WTC11 (cell line): ENCODE results near the gene MMP19. TPM values are rescaled to one million over a fixed set of nuclear protein-coding genes. Genes with fewer than 3 reads are reported as not detected.

Source experiments
- ATAC-seq: fragments of 200-7000 bp; cut with Tn5 transposase; 2 replicates; pipeline ENCODE4 v1.10.0; 2021; ENCODE audit warnings: mild to moderate bottlenecking, moderate library complexity
- CTCF ChIA-PET: fragments of 300-600 bp; sonication (Branson Sonifier 250); formaldehyde crosslinking; loops from one replicate; lab custom pipeline; 2021; ENCODE audit warnings: antibody characterized with exemption; lab: Charles Lee
- POLR2A ChIA-PET: fragments of 350-600 bp; sonication (Branson Sonifier 250); formaldehyde crosslinking; loops from one replicate; lab custom pipeline; 2021; ENCODE audit warnings: antibody characterized with exemption; lab: Charles Lee
- DNase-seq: peaks from one replicate; pipeline ENCODE4 v3.0.0; 2021; ENCODE audit warnings: low spot score
- H3K27ac Mint-ChIP-seq: 2 replicates; pipeline ENCODE4 v1.8.0; 2021; ENCODE audit warnings: mixed read lengths
- H3K27me3 Mint-ChIP-seq: 2 replicates; pipeline ENCODE4 v1.8.0; 2021; ENCODE audit warnings: low read depth, mild to moderate bottlenecking, moderate library complexity, mixed read lengths
- H3K36me3 Mint-ChIP-seq: 2 replicates; pipeline ENCODE4 v1.8.0; 2021; ENCODE audit warnings: mixed read lengths
- H3K4me1 Mint-ChIP-seq: 2 replicates; pipeline ENCODE4 v1.8.0; 2022; ENCODE audit warnings: mixed read lengths
- H3K4me3 Mint-ChIP-seq: 2 replicates; pipeline ENCODE4 v1.8.0; 2021; ENCODE audit warnings: mild to moderate bottlenecking, moderate library complexity, mixed read lengths
- H3K9me3 Mint-ChIP-seq: 2 replicates; pipeline ENCODE4 v1.8.0; 2021; ENCODE audit warnings: mixed read lengths
- AR ChIP-seq: fragments of 250-450 bp; sonication (Bioruptor Pico); IDR thresholded peaks from 2 replicates; pipeline ENCODE4 v1.9.0; 2021; ENCODE audit warnings: mild to moderate bottlenecking
- ATF1 ChIP-seq: sonication (generic); formaldehyde crosslinking; IDR thresholded peaks from 2 replicates; pipeline ENCODE4 v1.8.1; 2023; ENCODE audit warnings: mild to moderate bottlenecking, moderate library complexity, missing genetic modification reagents
- ATF2 ChIP-seq: sonication (generic); formaldehyde crosslinking; IDR thresholded peaks from 2 replicates; pipeline ENCODE4 v1.8.1; 2022; ENCODE audit warnings: low read depth, missing genetic modification reagents, borderline replicate concordance
- EMX1 ChIP-seq: fragments of 250-450 bp; sonication (Bioruptor Pico); IDR thresholded peaks from 2 replicates; pipeline ENCODE4 v1.8.0; 2021; ENCODE audit warnings: mild to moderate bottlenecking
- ESRRA ChIP-seq: sonication (generic); formaldehyde crosslinking; IDR thresholded peaks from 2 replicates; pipeline ENCODE4 v1.8.1; 2022; ENCODE audit warnings: mild to moderate bottlenecking, missing genetic modification reagents, borderline replicate concordance
- FOXK1 ChIP-seq: sonication (generic); formaldehyde crosslinking; IDR thresholded peaks from 2 replicates; pipeline ENCODE4 v1.8.0; 2022; ENCODE audit warnings: mild to moderate bottlenecking, moderate library complexity, missing genetic modification reagents
- IRF2 ChIP-seq: sonication (generic); formaldehyde crosslinking; IDR thresholded peaks from 2 replicates; pipeline ENCODE4 v1.8.0; 2022; ENCODE audit warnings: low read depth, missing genetic modification reagents, borderline replicate concordance
- JAZF1 ChIP-seq: fragments of 250-450 bp; sonication (Bioruptor Pico); IDR thresholded peaks from 2 replicates; pipeline ENCODE4 v1.9.0; 2021; ENCODE audit warnings: moderate library complexity, mild to moderate bottlenecking, inconsistent platforms
- MLX ChIP-seq: sonication (generic); formaldehyde crosslinking; IDR thresholded peaks from 2 replicates; pipeline ENCODE4 v1.8.1; 2023; ENCODE audit warnings: mild to moderate bottlenecking, missing genetic modification reagents, moderate library complexity
- NFE2L1 ChIP-seq: sonication (generic); formaldehyde crosslinking; IDR thresholded peaks from 2 replicates; pipeline ENCODE4 v1.8.1; 2023; ENCODE audit warnings: missing genetic modification reagents
- PREB ChIP-seq: sonication (generic); formaldehyde crosslinking; IDR thresholded peaks from 2 replicates; pipeline ENCODE4 v1.8.1; 2022; ENCODE audit warnings: mild to moderate bottlenecking, missing genetic modification reagents, moderate library complexity, borderline replicate concordance
- SMAD3 ChIP-seq: sonication (generic); formaldehyde crosslinking; IDR thresholded peaks from 2 replicates; pipeline ENCODE4 v1.8.0; 2022; ENCODE audit warnings: missing genetic modification reagents, mild to moderate bottlenecking, borderline replicate concordance
- SMAD4 ChIP-seq: sonication (generic); formaldehyde crosslinking; IDR thresholded peaks from 2 replicates; pipeline ENCODE4 v1.8.0; 2022; ENCODE audit warnings: mild to moderate bottlenecking, missing genetic modification reagents
- SP1 ChIP-seq: sonication (generic); formaldehyde crosslinking; conservative IDR thresholded peaks from 2 replicates; pipeline ENCODE4 v1.8.1; 2022; ENCODE audit warnings: missing genetic modification reagents
- ZBTB21 ChIP-seq: sonication (generic); formaldehyde crosslinking; IDR thresholded peaks from 2 replicates; pipeline ENCODE4 v1.8.1; 2023; ENCODE audit warnings: mild to moderate bottlenecking, missing genetic modification reagents, borderline replicate concordance
- total RNA-seq: library from RNA; stranded (reverse); gene quantifications from 3 replicates; pipeline ENCODE4 v1.2.3, GENCODE V29; 2021
- TF ChIP-seq, protein P1 (sequence below): sonication (generic); formaldehyde crosslinking; IDR thresholded peaks from 2 replicates; pipeline ENCODE4 v1.8.0; 2023; ENCODE audit warnings: missing genetic modification reagents

The MMP19 gene
- total RNA-seq, 1 experiment from 2014 or later = 1.6 TPM

DNA sequence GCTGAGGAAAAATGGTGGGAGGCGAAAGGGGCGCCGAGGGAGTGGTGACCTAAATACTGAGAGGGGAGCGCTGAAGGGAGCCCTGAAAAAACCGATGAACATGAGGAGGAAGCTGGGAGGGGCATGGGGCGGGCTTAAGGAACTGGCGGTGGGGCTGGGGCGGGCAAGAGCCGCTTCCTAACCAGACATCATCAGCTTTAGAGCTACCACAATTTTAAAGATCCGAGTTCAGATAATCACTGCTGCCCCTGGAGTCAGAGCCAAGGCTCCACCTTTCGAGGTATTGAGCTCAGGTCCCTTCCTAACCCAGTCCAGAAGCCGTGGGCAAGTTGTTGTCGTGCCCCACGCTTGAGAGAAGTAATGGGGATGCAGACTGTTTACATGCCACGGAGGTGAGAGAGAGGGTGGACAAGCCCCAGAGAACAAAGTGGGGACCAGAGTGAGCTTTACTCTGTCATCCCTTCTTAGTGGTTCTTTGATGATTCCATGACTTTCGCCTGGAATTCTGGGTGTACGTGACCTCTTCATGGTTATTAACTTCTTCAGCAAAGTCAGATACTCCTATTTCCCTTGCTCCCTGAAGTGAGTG, 24.5 kb downstream of the MMP19 start:
- H3K27ac Mint-ChIP-seq = no peak overlapping the region; the same call in 1 of the 2 replicates
- H3K27me3 Mint-ChIP-seq = no peaks in the 10 kb centered on the region
- peak; percentile 8 for ATAC-seq
- peaks cover 32% of the 10 kb centered on the region for H3K4me1 Mint-ChIP-seq
- TF ChIP-seq ATF1 (CRISPR knock-in tag) = no peak
- TF ChIP-seq, protein P1, sequence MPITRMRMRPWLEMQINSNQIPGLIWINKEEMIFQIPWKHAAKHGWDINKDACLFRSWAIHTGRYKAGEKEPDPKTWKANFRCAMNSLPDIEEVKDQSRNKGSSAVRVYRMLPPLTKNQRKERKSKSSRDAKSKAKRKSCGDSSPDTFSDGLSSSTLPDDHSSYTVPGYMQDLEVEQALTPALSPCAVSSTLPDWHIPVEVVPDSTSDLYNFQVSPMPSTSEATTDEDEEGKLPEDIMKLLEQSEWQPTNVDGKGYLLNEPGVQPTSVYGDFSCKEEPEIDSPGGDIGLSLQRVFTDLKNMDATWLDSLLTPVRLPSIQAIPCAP (CRISPR knock-in tag) = no peak
- no peak for TF ChIP-seq ZBTB21 (CRISPR knock-in tag)
- 0 out of 2 replicates have a peak, but pooled peaks have one; percentile 24 for TF ChIP-seq NFE2L1
- TF ChIP-seq SMAD3 (CRISPR knock-in tag) = no peak
- TF ChIP-seq MLX (CRISPR knock-in tag) = no peak
- TF ChIP-seq SMAD4 (CRISPR knock-in tag) = no peak
- TF ChIP-seq ATF2 (CRISPR knock-in tag) = no peak
- no peak for TF ChIP-seq IRF2 (CRISPR knock-in tag)
- TF ChIP-seq AR (CRISPR knock-in tag) = no peak
- TF ChIP-seq EMX1 (CRISPR knock-in tag) = 0 out of 2 replicates have a peak, but pooled peaks have one; percentile 14
- no peak for TF ChIP-seq JAZF1
- TF ChIP-seq ESRRA (CRISPR knock-in tag) = no peak
- TF ChIP-seq FOXK1 (CRISPR knock-in tag) = no peak
- TF ChIP-seq PREB (CRISPR knock-in tag) = no peak
- TF ChIP-seq SP1 (CRISPR knock-in tag) = no peak
- peaks cover 35% of the 10 kb centered on the region for H3K36me3 Mint-ChIP-seq
- CTCF ChIA-PET = interaction anchor here (0.6 to 7.0 kb wide), 26 partner anchors 9 to 308 kb away, joined by 3 to 97 read pairs (median 5); partner anchors contain the start of genes DNAJC14, GDF11, PA2G4 and RAB5B
- POLR2A ChIA-PET = interaction anchor here (0.6 to 3.5 kb wide), 18 partner anchors 9 to 876 kb away, joined by 3 to 64 read pairs (median 5); partner anchors contain the start of genes CD63, DNAJC14, GDF11 and PYM1
- no peaks in the 10 kb centered on the region for H3K9me3 Mint-ChIP-seq
- DNase-seq = no peak
- H3K4me3 Mint-ChIP-seq = no peak overlapping the region
